Cardiac muscle cell (in vitro differentiated cells and primary cell): ENCODE data around the gene ATAD2B. TPM values are rescaled to one million over a fixed set of nuclear protein-coding genes. Genes with fewer than 3 reads are reported as not detected.

Source experiments
- DNase-seq, 2 donors: peaks; one replicate each; pipeline versions ENCODE4 v3.0.0 to v3.0.0-alpha.2; 2010 to 2017; ENCODE audit warnings: low read depth in 1 of 2, low spot score in 1 of 2
- H3K27ac ChIP-seq: fragments of 200-600 bp; sonication (generic); 2 replicates; pipeline ENCODE4 v1.5.1; 2016
- H3K27me3 ChIP-seq: fragments of 200-600 bp; sonication (generic); 2 replicates; pipeline ENCODE4 v1.6.0; 2016; ENCODE audit warnings: control low read depth
- H3K36me3 ChIP-seq: fragments of 200-600 bp; sonication (generic); 2 replicates; pipeline ENCODE4 v1.5.1; 2016; ENCODE audit warnings: control low read depth
- H3K4me1 ChIP-seq: fragments of 200-600 bp; sonication (generic); 2 replicates; pipeline ENCODE4 v1.8.1; 2017; ENCODE audit warnings: low read depth, mild to moderate bottlenecking, mixed run types
- H3K4me3 ChIP-seq: fragments of 200-600 bp; sonication (generic); 2 replicates; pipeline ENCODE4 v1.5.1; 2016; ENCODE audit warnings: mild to moderate bottlenecking
- H3K9me3 ChIP-seq: fragments of 200-600 bp; sonication (generic); 2 replicates; pipeline ENCODE4 v1.5.1; 2017; ENCODE audit warnings: low read depth, mild to moderate bottlenecking, control low read depth
- CTCF ChIP-seq: IDR thresholded peaks from 2 replicates; pipeline ENCODE4 v1.5.1; 2012; ENCODE audit warnings: low read depth, mild to moderate bottlenecking, low read length
- polyA plus RNA-seq: library from polyadenylated mRNA; unstranded; fragments of >200 nt; fragmentation: Nextera tagmentation; extraction: Ambion mirVana; gene quantifications from 2 replicates; pipeline ENCODE4 v1.2.1, GENCODE V29; 2016
- total RNA-seq: library from RNA; depleted of rRNA; stranded (reverse); fragments of >200 nt; gene quantifications from 2 replicates; pipeline ENCODE4 v1.2.3, GENCODE V29; 2016

ATAD2B gene
- total and polyA plus RNA-seq, 2 experiments from 2014 or later = 10.7 to 17.2 TPM

GRCh38 chr2:23718931-23719700 is 207.8 kb downstream of the ATAD2B start:
- Histone ChIP-seq H3K4me1 (no peaks in the 10 kb centered on the region), H3K27ac (no peak overlapping the region), H3K4me3 (no peak overlapping the region), H3K36me3 (no peaks in the 10 kb centered on the region), H3K27me3 (no peaks in the 10 kb centered on the region), H3K9me3 (no peaks in the 10 kb centered on the region)
- no peak for DNase-seq
- TF ChIP-seq CTCF = no peak

GRCh38 chr2:23713351-23713750 is 213.6 kb downstream of the ATAD2B start:
- no peak for TF ChIP-seq CTCF
- H3K4me3 ChIP-seq = no peak overlapping the region
- H3K9me3 ChIP-seq = no peaks in the 10 kb centered on the region
- H3K4me1 ChIP-seq = peaks cover 4% of the 10 kb centered on the region
- H3K27ac ChIP-seq = no peak overlapping the region
- peak in 1 of 2 donors; percentile 21 for DNase-seq
- H3K27me3 ChIP-seq = no peaks in the 10 kb centered on the region
- no peaks in the 10 kb centered on the region for H3K36me3 ChIP-seq

GRCh38 chr2:23712756-23713151 is 214.2 kb downstream of the ATAD2B start:
- H3K36me3 ChIP-seq = no peaks in the 10 kb centered on the region
- no peak for DNase-seq
- H3K9me3 ChIP-seq = no peaks in the 10 kb centered on the region
- no peak overlapping the region for H3K4me3 ChIP-seq
- H3K27me3 ChIP-seq = no peaks in the 10 kb centered on the region
- no peak for TF ChIP-seq CTCF
- peaks cover 4% of the 10 kb centered on the region for H3K4me1 ChIP-seq
- H3K27ac ChIP-seq = no peak overlapping the region

GRCh38 chr2:23711979-23712755 is 214.8 kb downstream of the ATAD2B start:
- no peak overlapping the region for H3K27ac ChIP-seq

GRCh38 chr2:23709311-23709710 is 217.6 kb downstream of the ATAD2B start:
- H3K36me3 ChIP-seq = no peaks in the 10 kb centered on the region

More at GRCh38 chr2:23711979-23712755, 214.8 kb downstream of the ATAD2B start:
- peak; percentile 57 to 74 for DNase-seq
- peaks cover 4% of the 10 kb centered on the region for H3K4me1 ChIP-seq
- H3K27me3 ChIP-seq = no peaks in the 10 kb centered on the region
- TF ChIP-seq CTCF = no peak
- H3K4me3 ChIP-seq = no peak overlapping the region
- H3K36me3 ChIP-seq = no peaks in the 10 kb centered on the region
- H3K9me3 ChIP-seq = no peaks in the 10 kb centered on the region

More at GRCh38 chr2:23709311-23709710, 217.6 kb downstream of the ATAD2B start:
- Histone ChIP-seq H3K27ac (no peak overlapping the region), H3K27me3 (no peaks in the 10 kb centered on the region), H3K4me1 (peaks cover 4% of the 10 kb centered on the region), H3K4me3 (no peak overlapping the region), H3K9me3 (no peaks in the 10 kb centered on the region)
- DNase-seq = no peak
- TF ChIP-seq CTCF = no peak
